GM12891 (cell line): ENCODE measurements around the gene HOXB9.

Experiments used
- POLR2A ChIP-seq: IDR thresholded peaks from 2 replicates; pipeline ENCODE4 v1.6.1; 2011; ENCODE audit warnings: low read depth, low read length, control low read depth
- POLR2AphosphoS5 ChIP-seq: IDR thresholded peaks from 2 replicates; pipeline ENCODE4 v1.6.1; 2011; ENCODE audit warnings: low read depth, low read length, control low read depth
- TAF1 ChIP-seq: IDR thresholded peaks from 2 replicates; pipeline ENCODE4 v1.6.1; 2011; ENCODE audit warnings: low read depth, low read length, control low read depth

DNA sequence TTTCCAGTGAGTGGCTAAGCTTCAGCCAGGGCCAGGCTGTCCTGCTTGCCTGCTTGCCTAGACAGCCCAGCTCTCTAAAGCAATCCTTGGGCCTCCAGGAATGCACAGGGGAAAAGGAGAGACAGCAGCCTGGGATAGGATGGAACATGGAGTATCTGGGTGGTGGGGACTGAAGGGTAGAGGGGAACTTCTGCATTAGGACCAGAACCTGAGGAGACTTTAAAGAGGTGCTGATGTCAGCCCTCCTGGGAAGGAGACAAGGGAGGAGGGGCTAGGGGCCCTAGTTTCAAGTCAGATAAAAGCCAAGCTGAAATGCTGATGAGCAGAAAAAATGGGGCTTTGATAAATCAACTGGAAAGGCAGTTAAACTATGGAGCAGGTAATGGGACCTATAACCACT lies 17.1 kb downstream of the HOXB9 start:
- TF ChIP-seq POLR2A (no peak), TAF1 (no peak), POLR2AphosphoS5 (no peak)
